GM19395 (cell line): Measurements from ENCODE around the gene IRF9.
A peak's percentile ranks its signal among the peaks of the same experiment; 100 is the strongest.

Experiments
- ATAC-seq: cut with Tn5 transposase; IDR thresholded peaks from one replicate; pipeline ENCODE4 v1.9.1; 2021; ENCODE audit warnings: mild to moderate bottlenecking, moderate library complexity; ENCODE audit not compliant: unreplicated experiment

Gene IRF9

GRCh38 chr14:24160850-24161804 lies at the start of gene IRF9:
Gene IRF9, plus strand, starts transcription at chr14:24161265. Its CDS starts 880 bp downstream, at chr14:24162145.
- ATAC-seq = peak; percentile 86

- no peak for ATAC-seq
These were observed 47.7 kb upstream of the IRF9 start for GRCh38 chr14:24113379-24113800.

GRCh38 chr14:24113801-24114531 lies 47.1 kb upstream of the IRF9 start:
- peak; percentile 34 for ATAC-seq

- ATAC-seq = peak; percentile 89
These were observed 46.3 kb upstream of the IRF9 start, which contains the start of the genes DCAF11 and NRL for GRCh38 chr14:24114532-24115421. Gene DCAF11, plus strand, starts transcription at chr14:24114777. Its CDS starts 818 bp downstream, at chr14:24115595. Gene NRL, minus strand, starts transcription at chr14:24114949. Its CDS starts 32,101 bp downstream, at chr14:24082848.

- ATAC-seq = no peak
These were observed 45.5 kb upstream of the IRF9 start for GRCh38 chr14:24115422-24116127.

GRCh38 chr14:24116128-24116814 lies 44.8 kb upstream of the IRF9 start:
- ATAC-seq = no peak

- ATAC-seq = no peak
These were observed 43.9 kb upstream of the IRF9 start for GRCh38 chr14:24117179-24117578.

GRCh38 chr14:24119691-24120090 lies 41.4 kb upstream of the IRF9 start:
- ATAC-seq = no peak

- ATAC-seq = no peak
These were observed 39.9 kb upstream of the IRF9 start for GRCh38 chr14:24121210-24121609.

- no peak for ATAC-seq
These were observed 38.6 kb upstream of the IRF9 start for GRCh38 chr14:24122416-24122815.

GRCh38 chr14:24122898-24123297 lies 38.2 kb upstream of the IRF9 start:
- ATAC-seq = no peak

GRCh38 chr14:24123424-24124417 lies 37.3 kb upstream of the IRF9 start:
- ATAC-seq = no peak

GRCh38 chr14:24126939-24127338 lies 34.1 kb upstream of the IRF9 start:
- ATAC-seq = no peak

GRCh38 chr14:24127673-24128072 lies 33.4 kb upstream of the IRF9 start:
- no peak for ATAC-seq

GRCh38 chr14:24129410-24129998 lies 31.6 kb upstream of the IRF9 start:
- no peak for ATAC-seq

GRCh38 chr14:24130380-24130716 lies 30.7 kb upstream of the IRF9 start, which contains the start of gene FITM1:
Gene FITM1, plus strand, starts transcription at chr14:24130659. Its CDS starts 905 bp downstream, at chr14:24131564.
- no peak for ATAC-seq

GRCh38 chr14:24130717-24131548 lies 30.1 kb upstream of the IRF9 start:
- ATAC-seq = no peak
